Measurements from ENCODE around the gene CNTNAP2.

- no peak for TF ChIP-seq POLR2A (IDR thresholded peaks at IDR 0.05; ENCODE audit: low read length)
- no peak for TF ChIP-seq GATA1 (IDR thresholded peaks at IDR 0.05; ENCODE audit: low read depth, low read length)
Measured at GRCh38 chr7:146736446-146737190, 620.0 kb downstream of the CNTNAP2 start.
